HG03064 (cell line): ENCODE data around the gene GPC3.
"Not testable (repeated sequence)": the region's sequence is repeated elsewhere in the genome, so short reads cannot be mapped to it uniquely, and the experiment has no call there.

Source experiments
- ATAC-seq: cut with Tn5 transposase; IDR thresholded peaks from one replicate; pipeline ENCODE4 v1.9.1; 2021; ENCODE audit warnings: low read depth; ENCODE audit not compliant: unreplicated experiment

Gene GPC3

GRCh38 chrX:133543654-133544053, 441.7 kb downstream of the GPC3 start:
- no peak for ATAC-seq

GRCh38 chrX:133542476-133542875, 442.9 kb downstream of the GPC3 start:
- no peak for ATAC-seq

GRCh38 chrX:133541021-133541420, 444.4 kb downstream of the GPC3 start:
- ATAC-seq: no peak

GRCh38 chrX:133538148-133538547, 447.2 kb downstream of the GPC3 start:
- no peak for ATAC-seq

GRCh38 chrX:133537142-133537541, 448.3 kb downstream of the GPC3 start:
- no peak for ATAC-seq

- no peak for ATAC-seq
These were observed 450.3 kb downstream of the GPC3 start for GRCh38 chrX:133535066-133535465.

- no peak for ATAC-seq
These were observed 451.2 kb downstream of the GPC3 start for GRCh38 chrX:133534172-133534571.

- ATAC-seq: no peak
These were observed 452.1 kb downstream of the GPC3 start for GRCh38 chrX:133533249-133533648.

GRCh38 chrX:133530960-133531359, 454.4 kb downstream of the GPC3 start:
- ATAC-seq: no peak

GRCh38 chrX:133529578-133529977, 455.8 kb downstream of the GPC3 start:
- ATAC-seq: no peak

- ATAC-seq: no peak
These were observed 457.6 kb downstream of the GPC3 start for GRCh38 chrX:133527825-133528224.

GRCh38 chrX:133527415-133527814, 458.0 kb downstream of the GPC3 start:
- ATAC-seq: no peak

GRCh38 chrX:133526773-133527172, 458.6 kb downstream of the GPC3 start:
- not testable (repeated sequence) for ATAC-seq

- ATAC-seq: no peak
These were observed 461.9 kb downstream of the GPC3 start for GRCh38 chrX:133523526-133523925.

GRCh38 chrX:133523081-133523487, 462.3 kb downstream of the GPC3 start:
- no peak for ATAC-seq

- no peak for ATAC-seq
These were observed 468.7 kb downstream of the GPC3 start for GRCh38 chrX:133516686-133517085.

GRCh38 chrX:133514486-133514885, 470.9 kb downstream of the GPC3 start:
- ATAC-seq: no peak

- no peak for ATAC-seq
These were observed 472.3 kb downstream of the GPC3 start for GRCh38 chrX:133513123-133513522.

- ATAC-seq: no peak
These were observed 474.4 kb downstream of the GPC3 start for GRCh38 chrX:133511041-133511440.

- ATAC-seq: no peak
These were observed 488.0 kb downstream of the GPC3 start for GRCh38 chrX:133497356-133497755.

GRCh38 chrX:133495464-133496391, 489.7 kb downstream of the GPC3 start:
- ATAC-seq: no peak

- ATAC-seq: no peak
These were observed 492.0 kb downstream of the GPC3 start for GRCh38 chrX:133493366-133493765.
